ENCODE measurements around the gene DNTT.

DNA sequence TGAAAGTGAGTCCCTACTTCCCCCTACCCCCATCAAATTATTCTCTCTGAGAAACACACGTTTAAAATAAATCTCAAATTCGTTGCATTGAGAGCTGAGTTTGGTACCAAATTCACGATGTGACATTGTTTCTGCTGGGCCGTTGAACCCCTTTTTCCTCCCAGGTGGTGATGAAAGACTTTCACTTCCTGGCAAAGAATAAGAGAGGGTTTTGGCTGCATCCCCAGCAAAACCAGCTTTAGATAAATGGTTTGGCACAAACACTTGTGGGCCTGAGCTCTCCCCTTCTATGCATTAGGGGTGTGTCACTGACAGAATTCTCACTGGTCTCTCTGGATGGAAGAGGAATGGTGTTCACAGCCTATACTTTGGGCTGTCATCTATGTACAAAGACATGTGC lies 8.8 kb upstream of the DNTT start:
- TF ChIP-seq TAF1 (IDR thresholded peaks at IDR 0.05; ENCODE audit: low read depth, low read length) (no peak), POU2F2 (IDR thresholded peaks at IDR 0.05; ENCODE audit: low read depth, low read length) (no peak), POLR2A (IDR thresholded peaks at IDR 0.05; ENCODE audit: low read depth, low read length) (no peak), POLR2AphosphoS5 (IDR thresholded peaks at IDR 0.05; ENCODE audit: low read depth, low read length) (no peak), PAX5 (IDR thresholded peaks at IDR 0.05; ENCODE audit: insufficient read depth, low read length, severe bottlenecking) (no peak), SPI1 (IDR thresholded peaks at IDR 0.05; ENCODE audit: low read depth, low read length) (peak; percentile 45; the same call in 1 of the 2 replicates)
